Adrenal gland (tissue), 5 donors: ENCODE measurements around the gene NEU1.

Experiments used
- POLR2A ChIP-seq, 2 donors: fragments of 450-650 bp; IDR thresholded peaks; one replicate each; pipeline ENCODE4 v1.6.1; 2017; ENCODE audit warnings: antibody characterized with exemption in 2 of 2, mild to moderate bottlenecking in 2 of 2, moderate library complexity in 1 of 2
- TF ChIP-seq, protein P1 (sequence below), 6 experiments: fragments of 450-650 bp in 4 of 6; fragments of 200-600 bp in 2 of 6; sonication (generic) in 1 of 6; IDR thresholded peaks; 1 replicate in 5 of 6; 2 replicates in 1 of 6; pipeline versions ENCODE4 v1.5.1 to v1.8.0; 2016 to 2021; ENCODE audit warnings: antibody characterized with exemption in 6 of 6, mild to moderate bottlenecking in 2 of 6, moderate library complexity in 1 of 6
- donor health status: DM: no; HTN: no; CAD: no.

DNA sequence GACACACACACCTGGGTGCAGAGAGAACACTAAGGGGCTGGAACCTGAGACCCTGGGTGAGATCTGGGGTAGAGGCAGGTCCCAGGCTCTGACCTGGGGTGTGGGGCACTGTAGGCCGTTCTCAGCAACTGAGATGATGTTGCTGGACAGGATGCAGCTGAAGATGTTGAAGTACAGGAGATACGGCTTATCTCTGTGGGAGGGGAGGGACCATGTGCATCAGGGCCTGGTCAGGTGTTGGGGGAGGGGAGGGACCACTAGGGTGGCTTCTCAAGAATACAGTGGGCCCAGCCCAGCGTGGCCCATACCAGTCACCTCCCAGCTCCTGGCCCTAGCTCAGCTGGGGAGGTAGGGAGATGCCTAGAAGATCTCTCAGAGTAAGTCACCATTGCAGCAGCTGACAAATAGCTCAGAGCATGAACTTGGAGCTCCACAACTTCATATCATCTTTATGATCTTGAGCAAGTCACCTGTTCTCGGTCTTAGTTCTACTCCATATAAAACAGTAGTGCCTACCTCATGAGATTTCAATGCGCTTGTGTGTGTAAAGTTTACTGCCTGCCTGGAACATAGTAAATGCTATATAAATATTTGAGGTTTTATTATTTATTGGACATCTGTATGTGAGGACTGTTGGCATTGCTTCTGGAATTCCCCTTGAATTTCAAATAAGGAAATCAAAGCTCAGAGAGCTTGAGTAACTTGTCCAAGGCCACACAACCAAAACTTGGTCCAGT lies 12.4 kb upstream of the NEU1 start:
- TF ChIP-seq, protein P1, sequence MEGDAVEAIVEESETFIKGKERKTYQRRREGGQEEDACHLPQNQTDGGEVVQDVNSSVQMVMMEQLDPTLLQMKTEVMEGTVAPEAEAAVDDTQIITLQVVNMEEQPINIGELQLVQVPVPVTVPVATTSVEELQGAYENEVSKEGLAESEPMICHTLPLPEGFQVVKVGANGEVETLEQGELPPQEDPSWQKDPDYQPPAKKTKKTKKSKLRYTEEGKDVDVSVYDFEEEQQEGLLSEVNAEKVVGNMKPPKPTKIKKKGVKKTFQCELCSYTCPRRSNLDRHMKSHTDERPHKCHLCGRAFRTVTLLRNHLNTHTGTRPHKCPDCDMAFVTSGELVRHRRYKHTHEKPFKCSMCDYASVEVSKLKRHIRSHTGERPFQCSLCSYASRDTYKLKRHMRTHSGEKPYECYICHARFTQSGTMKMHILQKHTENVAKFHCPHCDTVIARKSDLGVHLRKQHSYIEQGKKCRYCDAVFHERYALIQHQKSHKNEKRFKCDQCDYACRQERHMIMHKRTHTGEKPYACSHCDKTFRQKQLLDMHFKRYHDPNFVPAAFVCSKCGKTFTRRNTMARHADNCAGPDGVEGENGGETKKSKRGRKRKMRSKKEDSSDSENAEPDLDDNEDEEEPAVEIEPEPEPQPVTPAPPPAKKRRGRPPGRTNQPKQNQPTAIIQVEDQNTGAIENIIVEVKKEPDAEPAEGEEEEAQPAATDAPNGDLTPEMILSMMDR (IDR thresholded peaks at IDR 0.05), result no peak
- TF ChIP-seq POLR2A (IDR thresholded peaks at IDR 0.05), result no peak
